ENCODE measurements around the gene SCAANT1. TPM values are rescaled to one million over a fixed set of nuclear protein-coding genes. Genes with fewer than 3 reads are reported as not detected.

Gene SCAANT1
- total RNA-seq, 1 donor from 2014 or later = not detected

DNA sequence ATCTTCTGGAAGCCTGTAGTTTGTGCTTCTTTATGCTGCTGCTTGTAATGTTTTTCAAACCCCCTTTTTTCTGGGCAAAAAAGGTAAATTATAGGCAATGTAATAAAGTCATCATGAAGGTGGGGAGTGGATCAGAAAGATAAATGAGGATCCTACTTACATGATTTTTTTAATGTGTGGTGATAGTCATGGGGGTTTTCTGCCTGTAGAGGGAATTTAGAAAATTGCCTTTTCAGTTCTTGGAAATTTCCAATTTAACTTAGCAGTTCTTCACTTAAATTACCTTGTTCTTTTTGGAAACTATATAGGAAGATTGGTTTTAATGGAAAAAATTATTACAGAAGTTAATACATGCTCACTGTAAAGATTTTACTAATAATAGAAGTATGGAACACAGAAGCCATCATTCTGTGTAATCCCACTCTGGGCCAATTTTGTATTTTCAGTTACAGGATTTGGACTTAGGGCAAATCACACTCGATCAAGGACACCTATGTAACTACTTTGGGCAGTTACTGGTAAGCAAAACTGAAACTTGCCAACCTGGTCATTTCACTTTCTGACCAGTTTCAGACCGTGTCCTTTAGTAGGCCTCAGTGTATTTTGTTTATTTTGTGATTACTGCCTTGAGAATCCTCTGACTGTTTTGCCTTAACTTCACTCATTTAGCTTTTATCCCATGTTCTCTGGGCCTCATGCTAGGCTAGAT, 10.5 kb upstream of the SCAANT1 start:
- TF ChIP-seq, protein P1, sequence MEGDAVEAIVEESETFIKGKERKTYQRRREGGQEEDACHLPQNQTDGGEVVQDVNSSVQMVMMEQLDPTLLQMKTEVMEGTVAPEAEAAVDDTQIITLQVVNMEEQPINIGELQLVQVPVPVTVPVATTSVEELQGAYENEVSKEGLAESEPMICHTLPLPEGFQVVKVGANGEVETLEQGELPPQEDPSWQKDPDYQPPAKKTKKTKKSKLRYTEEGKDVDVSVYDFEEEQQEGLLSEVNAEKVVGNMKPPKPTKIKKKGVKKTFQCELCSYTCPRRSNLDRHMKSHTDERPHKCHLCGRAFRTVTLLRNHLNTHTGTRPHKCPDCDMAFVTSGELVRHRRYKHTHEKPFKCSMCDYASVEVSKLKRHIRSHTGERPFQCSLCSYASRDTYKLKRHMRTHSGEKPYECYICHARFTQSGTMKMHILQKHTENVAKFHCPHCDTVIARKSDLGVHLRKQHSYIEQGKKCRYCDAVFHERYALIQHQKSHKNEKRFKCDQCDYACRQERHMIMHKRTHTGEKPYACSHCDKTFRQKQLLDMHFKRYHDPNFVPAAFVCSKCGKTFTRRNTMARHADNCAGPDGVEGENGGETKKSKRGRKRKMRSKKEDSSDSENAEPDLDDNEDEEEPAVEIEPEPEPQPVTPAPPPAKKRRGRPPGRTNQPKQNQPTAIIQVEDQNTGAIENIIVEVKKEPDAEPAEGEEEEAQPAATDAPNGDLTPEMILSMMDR (conservative IDR thresholded peaks at IDR 0.05) = no peak
- no peak overlapping the region for H3K27ac Mint-ChIP-seq (ENCODE audit: unreplicated experiment)
- H3K27me3 Mint-ChIP-seq (ENCODE audit: low read depth) = no peaks in the 10 kb centered on the region
- H3K36me3 Mint-ChIP-seq (ENCODE audit: low read depth) = peaks cover 44% of the 10 kb centered on the region
- H3K4me1 Mint-ChIP-seq = peaks cover 7% of the 10 kb centered on the region
- DNase-seq (ENCODE audit: low read depth, low spot score) = no peak
- H3K4me3 Mint-ChIP-seq = no peak overlapping the region
- peaks cover 8% of the 10 kb centered on the region for H3K9me3 Mint-ChIP-seq

GRCh38 chr3:63921741-63922482, 9.7 kb upstream of the SCAANT1 start:
- TF ChIP-seq, protein P1 (conservative IDR thresholded peaks at IDR 0.05) = no peak
- H3K36me3 Mint-ChIP-seq (ENCODE audit: low read depth) = peaks cover 45% of the 10 kb centered on the region
- DNase-seq (ENCODE audit: low read depth, low spot score) = no peak
- no peak overlapping the region for H3K4me3 Mint-ChIP-seq
- H3K4me1 Mint-ChIP-seq = no peaks in the 10 kb centered on the region
- peaks cover 8% of the 10 kb centered on the region for H3K9me3 Mint-ChIP-seq
- H3K27ac Mint-ChIP-seq (ENCODE audit: unreplicated experiment) = no peak overlapping the region
- no peaks in the 10 kb centered on the region for H3K27me3 Mint-ChIP-seq (ENCODE audit: low read depth)

GRCh38 chr3:63920001-63920400, 7.8 kb upstream of the SCAANT1 start:
- H3K9me3 Mint-ChIP-seq = peaks cover 8% of the 10 kb centered on the region
- DNase-seq (ENCODE audit: low read depth, low spot score) = no peak
- TF ChIP-seq, protein P1 (conservative IDR thresholded peaks at IDR 0.05) = no peak
- no peak overlapping the region for H3K4me3 Mint-ChIP-seq
- no peaks in the 10 kb centered on the region for H3K27me3 Mint-ChIP-seq (ENCODE audit: low read depth)
- H3K27ac Mint-ChIP-seq (ENCODE audit: unreplicated experiment) = no peak overlapping the region
- H3K4me1 Mint-ChIP-seq = no peaks in the 10 kb centered on the region
- H3K36me3 Mint-ChIP-seq (ENCODE audit: low read depth) = peaks cover 34% of the 10 kb centered on the region

GRCh38 chr3:63918321-63918720, 6.1 kb upstream of the SCAANT1 start:
- Mint-ChIP-seq H3K27me3 (ENCODE audit: low read depth) (no peaks in the 10 kb centered on the region), H3K4me3 (peak overlapping the region; percentile 20), H3K27ac (ENCODE audit: unreplicated experiment) (no peak overlapping the region), H3K9me3 (no peaks in the 10 kb centered on the region), H3K4me1 (peaks cover 13% of the 10 kb centered on the region), H3K36me3 (ENCODE audit: low read depth) (peaks cover 20% of the 10 kb centered on the region)
- TF ChIP-seq, protein P1 (conservative IDR thresholded peaks at IDR 0.05) = no peak
- DNase-seq (ENCODE audit: low read depth, low spot score) = no peak

- peak overlapping the region; percentile 96 for H3K4me3 Mint-ChIP-seq
- H3K36me3 Mint-ChIP-seq (ENCODE audit: low read depth) = peaks cover 17% of the 10 kb centered on the region
- H3K27me3 Mint-ChIP-seq (ENCODE audit: low read depth) = peaks cover 7% of the 10 kb centered on the region
- peaks cover 27% of the 10 kb centered on the region for H3K4me1 Mint-ChIP-seq
- H3K9me3 Mint-ChIP-seq = no peaks in the 10 kb centered on the region
- DNase-seq (ENCODE audit: low read depth, low spot score) = no peak
- no peak overlapping the region for H3K27ac Mint-ChIP-seq (ENCODE audit: unreplicated experiment)
- TF ChIP-seq, protein P1 (conservative IDR thresholded peaks at IDR 0.05) = no peak
Measured at GRCh38 chr3:63914312-63914711, 2.1 kb upstream of the SCAANT1 start.
